HCT116 (cell line): Measurements from ENCODE around the gene DNAH10. TPM values are rescaled to one million over a fixed set of nuclear protein-coding genes. Genes with fewer than 3 reads are reported as not detected.

ENCODE experiments used
- ATAC-seq: fragments of 200-7000 bp; cut with Tn5 transposase; 2 replicates; pipeline ENCODE4 v1.9.1; 2020; ENCODE audit warnings: mild to moderate bottlenecking, moderate library complexity
- BruUV-seq: library from RNA; stranded (reverse); fragments of 400-500 nt; replicated peaks from 2 replicates; lab custom pipeline; 2021; lab: Mats Ljungman, UMichigan
- CTCF ChIA-PET: fragments of 300-600 bp; sonication (Branson Sonifier 250); formaldehyde crosslinking; loops from one replicate; lab custom pipeline; 2021; ENCODE audit warnings: antibody characterized with exemption; lab: Charles Lee
- POLR2A ChIA-PET: fragments of 300-600, 350-600 bp; sonication (Branson Sonifier 250); formaldehyde crosslinking; loops from one replicate; lab custom pipeline; 2021; ENCODE audit warnings: antibody characterized with exemption; lab: Charles Lee
- RAD21 ChIA-PET, 2 experiments: fragments of 300-600 bp; sonication (Branson Sonifier 250); formaldehyde crosslinking; loops; one replicate each; lab custom pipeline; 2023; ENCODE audit warnings: low total read pairs in 2 of 2; ENCODE audit not compliant: uncharacterized antibody in 2 of 2, unreplicated experiment in 2 of 2, low non-redundant PET in 1 of 2; lab: Charles Lee
- DNase-seq: peaks from one replicate; pipeline ENCODE4 v3.0.0-alpha.2; 2010; ENCODE audit warnings: low read depth, low spot score
- H2AFZ ChIP-seq: fragments of 200-600 bp; shearing (Covaris generic), sonication (generic); 2 replicates; pipeline ENCODE4 v1.6.1; 2017; ENCODE audit warnings: low read depth, mixed run types, mixed read lengths, antibody characterized with exemption, low read length; ENCODE audit not compliant: poor library complexity, severe bottlenecking
- H3K27ac ChIP-seq: 2 replicates; pipeline ENCODE4 v1.5.1; 2012; ENCODE audit warnings: low read depth, low read length
- H3K27me3 ChIP-seq: fragments of 200-600 bp; sonication (generic); 2 replicates; pipeline ENCODE4 v1.6.1; 2016; ENCODE audit warnings: mixed run types, low read length, mixed read lengths; ENCODE audit not compliant: insufficient read depth
- H3K36me3 ChIP-seq, 2 experiments: fragments of 200-500 bp in 1 of 2; fragments of 200-600 bp in 1 of 2; sonication (Bioruptor generic) in 1 of 2; sonication (generic) in 1 of 2; 2 replicates each; pipeline versions ENCODE4 v1.5.1 to v1.6.1; 2014 to 2016; ENCODE audit warnings: low read length in 2 of 2, inconsistent platforms in 1 of 2, mixed read lengths in 1 of 2, mixed run types in 1 of 2; ENCODE audit not compliant: insufficient read depth in 2 of 2, control insufficient read depth in 1 of 2
- H3K4me1 ChIP-seq, 2 experiments: fragments of 200-600 bp in 1 of 2; sonication (generic) in 1 of 2; 2 replicates each; pipeline versions ENCODE4 v1.5.1 to v1.6.1; 2012 to 2017; ENCODE audit warnings: low read length in 2 of 2, inconsistent platforms in 1 of 2, mild to moderate bottlenecking in 1 of 2, mixed read lengths in 1 of 2, mixed run types in 1 of 2, moderate library complexity in 1 of 2; ENCODE audit not compliant: insufficient read depth in 2 of 2, control insufficient read depth in 1 of 2
- H3K4me2 ChIP-seq: fragments of 200-600 bp; sonication (generic); 2 replicates; pipeline ENCODE4 v1.6.1; 2017; ENCODE audit warnings: mixed run types, low read length, mixed read lengths
- H3K4me3 ChIP-seq, 2 experiments: fragments of 200-600 bp in 1 of 2; sonication (generic) in 1 of 2; replicated peaks in 1 of 2; 2 replicates each; pipeline ENCODE4 v1.5.1; 2011 to 2016; ENCODE audit warnings: low read length in 2 of 2, control low read depth in 1 of 2, low read depth in 1 of 2, mild to moderate bottlenecking in 1 of 2, mixed read lengths in 1 of 2, mixed run types in 1 of 2
- H3K79me2 ChIP-seq: fragments of 200-600 bp; sonication (generic); 2 replicates; pipeline ENCODE4 v1.6.1; 2017; ENCODE audit warnings: mild to moderate bottlenecking, mixed run types, low read length, moderate library complexity, mixed read lengths; ENCODE audit not compliant: insufficient read depth
- H3K9ac ChIP-seq: fragments of 200-600 bp; sonication (generic); 2 replicates; pipeline ENCODE4 v1.6.1; 2016; ENCODE audit warnings: low read length, mixed read lengths
- H3K9me2 ChIP-seq: fragments of 200-600 bp; sonication (generic), shearing (Covaris generic); 2 replicates; pipeline ENCODE4 v1.6.1; 2017; ENCODE audit warnings: mixed run types, mild to moderate bottlenecking, moderate library complexity; ENCODE audit not compliant: insufficient read depth
- H3K9me3 ChIP-seq, 2 experiments: fragments of 200-500 bp in 1 of 2; fragments of 200-600 bp in 1 of 2; sonication (Bioruptor generic) in 1 of 2; sonication (generic) in 1 of 2; 2 replicates each; pipeline ENCODE4 v1.6.1; 2014 to 2017; ENCODE audit warnings: low read length in 2 of 2, mixed read lengths in 2 of 2, inconsistent platforms in 1 of 2, low read depth in 1 of 2, mild to moderate bottlenecking in 1 of 2, mixed run types in 1 of 2, moderate library complexity in 1 of 2; ENCODE audit not compliant: control insufficient read depth in 1 of 2, insufficient read depth in 1 of 2
- H4K20me1 ChIP-seq: fragments of 200-600 bp; sonication (generic), shearing (Covaris generic); 2 replicates; pipeline ENCODE4 v1.6.1; 2017; ENCODE audit warnings: mixed run types, mild to moderate bottlenecking, moderate library complexity; ENCODE audit not compliant: insufficient read depth
- JUND ChIP-seq: IDR thresholded peaks from 2 replicates; pipeline ENCODE4 v1.6.1; 2012
- REST ChIP-seq: IDR thresholded peaks from 2 replicates; pipeline ENCODE4 v1.6.1; 2012; ENCODE audit warnings: low read depth
- SIN3A ChIP-seq: IDR thresholded peaks from 2 replicates; pipeline ENCODE4 v1.6.1; 2012; ENCODE audit warnings: low read depth
- SRF ChIP-seq: IDR thresholded peaks from 2 replicates; pipeline ENCODE4 v1.6.1; 2012; ENCODE audit warnings: low read depth
- ZNF274 ChIP-seq: fragments of 200-500 bp; sonication (Bioruptor generic); IDR thresholded peaks from 2 replicates; pipeline ENCODE4 v1.6.1; 2014; ENCODE audit warnings: mild to moderate bottlenecking, low read depth, low read length, inconsistent platforms
- intact Hi-C: fragments of 100-400 bp; cut with micrococcal nuclease; formaldehyde crosslinking; loops from 2 replicates; pipeline ENCODE4 v1.10.0; 2022
- total RNA-seq: library from RNA; stranded (reverse); gene quantifications from one replicate; pipeline ENCODE4 v1.2.1, GENCODE V29; 2021; ENCODE audit not compliant: unreplicated experiment

DNAH10 gene
- total RNA-seq, 1 experiment from 2014 or later = 1.3 TPM

GRCh38 chr12:123937707-123938591 lies 175.8 kb downstream of the DNAH10 start:
- H3K4me3 ChIP-seq = no peak overlapping the region
- H4K20me1 ChIP-seq = no peaks in the 10 kb centered on the region
- ChIA-PET RAD21 (no interaction called here), POLR2A (no interaction called here), CTCF (no interaction called here)
- no peaks in the 10 kb centered on the region for H3K79me2 ChIP-seq
- H3K4me2 ChIP-seq = no peak overlapping the region
- no peak overlapping the region for H3K27ac ChIP-seq
- H2AFZ ChIP-seq = no peak overlapping the region
- H3K36me3 ChIP-seq = no peaks in the 10 kb centered on the region
- H3K9me2 ChIP-seq = no peaks in the 10 kb centered on the region
- no peak overlapping the region for H3K9ac ChIP-seq
- H3K4me1 ChIP-seq = peaks cover 0 to 5% of the 10 kb centered on the region in 2 experiments; a peak in 1 of 4 replicates
- BruUV-seq = no TSS peak
- H3K27me3 ChIP-seq = no peaks in the 10 kb centered on the region
- TF ChIP-seq REST = no peak
- no peak for TF ChIP-seq SRF
- TF ChIP-seq SIN3A = no peak
- TF ChIP-seq ZNF274 = no peak
- TF ChIP-seq JUND = no peak
- no peak for DNase-seq
- ATAC-seq = no peak
- intact Hi-C loops = no loop called here
- no peaks in the 10 kb centered on the region; a peak in 1 of 4 replicates for H3K9me3 ChIP-seq
